HPDE6-E6E7 (cell line): ENCODE results near the gene PSTPIP1.
"Not testable (repeated sequence)": the region's sequence is repeated elsewhere in the genome, so short reads cannot be mapped to it uniquely, and the experiment has no call there.

ENCODE experiments used
- DNase-seq: peaks from one replicate; pipeline ENCODE4 v3.0.0; 2011; ENCODE audit warnings: missing footprints; ENCODE audit errors: extremely low spot score

PSTPIP1 gene

GRCh38 chr15:76994971-76995945 lies at the start of gene PSTPIP1:
Gene PSTPIP1, plus strand, starts transcription at chr15:76995126. Its CDS starts 448 bp downstream, at chr15:76995574.
- DNase-seq = peak; percentile 38

- no peak for DNase-seq
Observed at GRCh38 chr15:76945494-76946093, 49.3 kb upstream of the PSTPIP1 start.

- DNase-seq = no peak
Observed at GRCh38 chr15:76947454-76947853, 47.5 kb upstream of the PSTPIP1 start.

GRCh38 chr15:76951220-76951619 lies 43.7 kb upstream of the PSTPIP1 start:
- DNase-seq = no peak

- no peak for DNase-seq
Observed at GRCh38 chr15:76953913-76954312, 41.0 kb upstream of the PSTPIP1 start.

GRCh38 chr15:76954744-76955143 lies 40.2 kb upstream of the PSTPIP1 start:
- no peak for DNase-seq

- no peak for DNase-seq
Observed at GRCh38 chr15:76961268-76962011, 33.5 kb upstream of the PSTPIP1 start.

- DNase-seq = no peak
Observed at GRCh38 chr15:76962337-76963013, 32.5 kb upstream of the PSTPIP1 start.

GRCh38 chr15:76963596-76963995 lies 31.3 kb upstream of the PSTPIP1 start:
- DNase-seq = peak; percentile 26

GRCh38 chr15:76964157-76964556 lies 30.8 kb upstream of the PSTPIP1 start:
- no peak for DNase-seq

- DNase-seq = not testable (repeated sequence)
Observed at GRCh38 chr15:76966051-76966450, 28.9 kb upstream of the PSTPIP1 start.

GRCh38 chr15:76967067-76967466 lies 27.9 kb upstream of the PSTPIP1 start:
- no peak for DNase-seq

GRCh38 chr15:76968306-76968705 lies 26.6 kb upstream of the PSTPIP1 start:
- no peak for DNase-seq

GRCh38 chr15:76972389-76973361 lies 22.3 kb upstream of the PSTPIP1 start:
- no peak for DNase-seq

GRCh38 chr15:76973362-76973743 lies 21.6 kb upstream of the PSTPIP1 start:
- DNase-seq = no peak

GRCh38 chr15:76973906-76974305 lies 21.0 kb upstream of the PSTPIP1 start:
- DNase-seq = no peak

GRCh38 chr15:76974456-76975036 lies 20.4 kb upstream of the PSTPIP1 start:
- no peak for DNase-seq

- DNase-seq = no peak
Observed at GRCh38 chr15:76976141-76976540, 18.8 kb upstream of the PSTPIP1 start.

GRCh38 chr15:76976572-76977270 lies 18.2 kb upstream of the PSTPIP1 start:
- DNase-seq = no peak
